ENCODE data around the gene TCERG1L. TPM values are rescaled to one million over a fixed set of nuclear protein-coding genes. Genes with fewer than 3 reads are reported as not detected.

TCERG1L gene
- total and polyA plus RNA-seq, 9 of the 15 experiments (the other 6 are each of a cell fraction or from before 2014, with no cell fraction given) = not detected

DNA sequence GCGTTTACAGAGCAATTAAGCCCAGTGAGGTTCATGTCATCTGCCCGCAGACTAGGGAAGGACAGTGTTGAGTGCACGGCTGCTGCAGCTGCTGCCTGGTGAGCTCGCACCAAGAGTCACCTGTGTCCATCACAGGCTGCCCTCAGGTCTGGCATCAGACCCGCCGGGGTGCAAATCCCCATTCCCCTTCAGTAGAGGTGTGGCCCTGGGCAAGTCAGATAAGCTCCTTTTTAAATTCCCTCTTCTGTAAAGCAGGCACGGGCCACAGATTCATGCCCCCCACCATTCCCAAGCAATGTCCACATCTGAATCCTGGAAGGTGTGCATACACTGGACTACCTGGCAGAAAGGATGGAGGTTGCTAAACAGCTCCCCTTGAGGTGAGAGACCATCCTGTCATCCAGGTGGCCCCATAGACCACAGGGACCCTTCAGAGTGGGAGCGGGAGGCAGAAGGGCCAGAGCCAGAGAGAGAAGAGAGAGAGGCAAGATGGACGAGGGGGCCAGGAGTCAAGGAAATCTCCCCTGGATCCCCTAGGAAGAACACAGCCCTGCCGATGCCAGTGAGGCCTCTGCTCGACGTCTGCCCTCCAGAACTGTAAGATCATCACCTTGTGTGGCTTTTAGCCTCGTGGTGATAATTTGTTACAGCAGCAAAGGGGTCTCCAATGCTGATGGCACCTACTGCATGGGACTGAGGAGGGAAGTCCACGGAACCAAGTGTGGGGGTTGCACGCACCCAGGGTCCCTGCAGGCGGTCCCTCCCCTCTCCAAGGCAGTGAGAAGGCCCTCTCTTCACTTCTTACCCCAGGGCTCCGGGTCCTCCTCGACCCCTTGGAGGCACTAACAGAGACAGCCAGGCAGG, 168.8 kb downstream of the TCERG1L start:
- ChIA-PET POLR2A (interaction anchor here (0.5 kb wide), 1 partner anchor 432 kb away, joined by 3 read pairs; no protein-coding TSS in a partner anchor), CTCF (ENCODE audit: low intra/inter-chr PET ratio) (no interaction called here)
- 0% methylated on average over 8 of the region's 18 CpGs for WGBS (ENCODE audit: insufficient coverage, low coverage, missing lambda C conversion rate)
- ATAC-seq (no peak), DNase-seq (ENCODE audit: extremely low read depth in 1 of 4, low spot score in 3 of 4) (no peak), FAIRE-seq (no peak)
- no TSS peak for BruUV-seq (replicated peaks)
- Histone ChIP-seq H4K20me1 (replicated peaks; ENCODE audit: control insufficient read depth, insufficient read depth, low read length) (no peaks in the 10 kb centered on the region), H2AFZ (ENCODE audit: low read depth, low read length) (no peak overlapping the region), H3K4me2 (ENCODE audit: insufficient read depth, low read length) (no peak overlapping the region), H3K4me3 (no peak overlapping the region), H3K9me1 (ENCODE audit: control insufficient read depth, insufficient read depth, low read length) (no peaks in the 10 kb centered on the region), H3K4me1 (replicated peaks in 1 of 2; ENCODE audit: control insufficient read depth in 2 of 2, insufficient read depth in 2 of 2, low read length in 2 of 2) (no peaks in the 10 kb centered on the region), H3K36me3 (ENCODE audit: control insufficient read depth, insufficient read depth, low read length) (no peaks in the 10 kb centered on the region), H3K27me3 (ENCODE audit: control insufficient read depth in 2 of 2, insufficient read depth in 2 of 2, low read length in 2 of 2) (peaks cover 0 to 20% of the 10 kb centered on the region in 2 experiments; a peak in 2 of 5 replicates), H3K9ac (ENCODE audit: insufficient read depth in 1 of 2, low read depth in 2 of 2, low read length in 2 of 2) (no peak overlapping the region), H3K79me2 (ENCODE audit: control insufficient read depth, insufficient read depth, low read length) (no peaks in the 10 kb centered on the region), H3K27ac (ENCODE audit: extremely low read depth, low read depth, low read length) (no peak overlapping the region), H3K9me3 (replicated peaks; ENCODE audit: control insufficient read depth, insufficient read depth, low read depth, low read length) (no peaks in the 10 kb centered on the region)
- intact Hi-C loops (cut with micrococcal nuclease) = no loop called here
- in situ Hi-C loops (cut with MboI) = no loop called here
- no peak for TF ChIP-seq ZNF830 (CRISPR knock-in tag; IDR thresholded peaks at IDR 0.05)
- no peak for TF ChIP-seq TFAM (CRISPR knock-in tag; conservative IDR thresholded peaks at IDR 0.05)
- no peak for TF ChIP-seq HNRNPUL1 (IDR thresholded peaks at IDR 0.05; ENCODE audit: low read length)
- TF ChIP-seq NR0B1 (IDR thresholded peaks at IDR 0.05; ENCODE audit: partially characterized antibody) = no peak
- no peak for TF ChIP-seq XRCC5 (IDR thresholded peaks at IDR 0.05; ENCODE audit: low read depth, low read length)
- TF ChIP-seq ZNF124 (CRISPR knock-in tag; IDR thresholded peaks at IDR 0.05) = no peak
- no peak for TF ChIP-seq ZNF518B (CRISPR knock-in tag; IDR thresholded peaks at IDR 0.05)
- no peak for TF ChIP-seq ZSCAN29 (IDR thresholded peaks at IDR 0.05)
- TF ChIP-seq CEBPB (tag; IDR thresholded peaks at IDR 0.05) = no peak
- TF ChIP-seq, protein P1, sequence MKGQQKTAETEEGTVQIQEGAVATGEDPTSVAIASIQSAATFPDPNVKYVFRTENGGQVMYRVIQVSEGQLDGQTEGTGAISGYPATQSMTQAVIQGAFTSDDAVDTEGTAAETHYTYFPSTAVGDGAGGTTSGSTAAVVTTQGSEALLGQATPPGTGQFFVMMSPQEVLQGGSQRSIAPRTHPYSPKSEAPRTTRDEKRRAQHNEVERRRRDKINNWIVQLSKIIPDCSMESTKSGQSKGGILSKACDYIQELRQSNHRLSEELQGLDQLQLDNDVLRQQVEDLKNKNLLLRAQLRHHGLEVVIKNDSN (CRISPR knock-in tag; IDR thresholded peaks at IDR 0.05) = no peak
- TF ChIP-seq CREB1 (IDR thresholded peaks at IDR 0.05) = no peak
- no peak for TF ChIP-seq CREB1 (CRISPR knock-in tag; IDR thresholded peaks at IDR 0.05)
- no peak for TF ChIP-seq POLR2B (IDR thresholded peaks at IDR 0.05; ENCODE audit: low read depth, partially characterized antibody)
- no peak for TF ChIP-seq SMC3 (conservative IDR thresholded peaks at IDR 0.05; ENCODE audit: insufficient read depth, low read depth, low read length)
- no peak for TF ChIP-seq NEUROD1 (IDR thresholded peaks at IDR 0.05; ENCODE audit: borderline replicate concordance, low read depth, low read length, partially characterized antibody)
- no peak for TF ChIP-seq RAD51 (IDR thresholded peaks at IDR 0.05; ENCODE audit: borderline replicate concordance, low read depth)
- no peak for TF ChIP-seq SMAD2 (IDR thresholded peaks at IDR 0.05; ENCODE audit: low read depth, low read length)
- TF ChIP-seq ZFPM2 (CRISPR knock-in tag; IDR thresholded peaks at IDR 0.05) = no peak
- TF ChIP-seq NFRKB (IDR thresholded peaks at IDR 0.05; ENCODE audit: low read depth) = no peak
